ENCODE data around the gene APOL6. TPM values are rescaled to one million over a fixed set of nuclear protein-coding genes. Genes with fewer than 3 reads are reported as not detected.
A peak's percentile ranks its signal among the peaks of the same experiment; 100 is the strongest.
"Not testable (repeated sequence)": the region's sequence is repeated elsewhere in the genome, so short reads cannot be mapped to it uniquely, and the experiment has no call there.

Gene APOL6
- polyA plus RNA-seq, 1 donor from 2014 or later: 4.9 TPM

GRCh38 chr22:35688913-35689675, 40.8 kb downstream of the APOL6 start:
- Mint-ChIP-seq H3K27ac (peak overlapping the region in 1 of 3 donors; percentile 47), H3K9me3 (peaks cover 0 to 2% (median 0%) of the 10 kb centered on the region in 3 donors), H3K4me3 (no peak overlapping the region), H3K4me1 (peaks cover 5 to 9% (median 6%) of the 10 kb centered on the region in 3 donors), H3K36me3 (no peaks in the 10 kb centered on the region), H3K27me3 (peaks cover 4% of the 10 kb centered on the region)

DNA sequence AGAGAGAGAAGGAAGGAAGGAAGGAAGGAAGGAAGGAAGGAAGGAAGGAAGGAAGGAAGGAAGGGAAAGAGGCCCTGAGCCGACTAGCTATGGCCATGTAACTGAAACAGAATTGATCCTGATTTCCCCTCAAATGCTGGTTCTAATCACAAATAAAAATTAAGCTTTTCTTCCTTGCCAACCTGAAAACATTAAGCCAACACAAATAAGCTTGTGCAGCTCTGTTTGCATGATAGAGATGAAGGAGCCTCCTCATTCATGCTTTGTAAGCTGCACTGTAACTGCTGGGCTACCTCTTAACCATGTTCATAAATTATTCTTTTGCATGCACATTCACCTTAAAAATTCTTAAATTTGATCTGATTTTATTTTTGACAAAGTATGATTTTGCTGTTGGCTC, 41.8 kb downstream of the APOL6 start:
- no peak overlapping the region for H3K4me3 Mint-ChIP-seq
- H3K4me1 Mint-ChIP-seq: peaks cover 5 to 9% (median 6%) of the 10 kb centered on the region in 3 donors
- peaks cover 4% of the 10 kb centered on the region for H3K27me3 Mint-ChIP-seq
- peaks cover 0 to 2% (median 0%) of the 10 kb centered on the region in 3 donors for H3K9me3 Mint-ChIP-seq
- H3K36me3 Mint-ChIP-seq: no peaks in the 10 kb centered on the region
- no peak overlapping the region for H3K27ac Mint-ChIP-seq

GRCh38 chr22:35695202-35695601, 47.0 kb downstream of the APOL6 start:
- no peaks in the 10 kb centered on the region for H3K27me3 Mint-ChIP-seq
- no peak overlapping the region for H3K27ac Mint-ChIP-seq
- H3K36me3 Mint-ChIP-seq: no peaks in the 10 kb centered on the region
- no peak overlapping the region for H3K4me3 Mint-ChIP-seq
- no peaks in the 10 kb centered on the region for H3K4me1 Mint-ChIP-seq
- H3K9me3 Mint-ChIP-seq: peaks cover 0 to 3% (median 0%) of the 10 kb centered on the region in 3 donors

- H3K4me1 Mint-ChIP-seq: no peaks in the 10 kb centered on the region
Observed at GRCh38 chr22:35697142-35697541, 48.9 kb downstream of the APOL6 start.

GRCh38 chr22:35699852-35700251, 51.6 kb downstream of the APOL6 start:
- not testable (repeated sequence) for H3K27me3 Mint-ChIP-seq, H3K4me1 Mint-ChIP-seq, H3K9me3 Mint-ChIP-seq, H3K27ac Mint-ChIP-seq, H3K36me3 Mint-ChIP-seq
- peak overlapping the region in 1 of 4 donors; percentile 12 for H3K4me3 Mint-ChIP-seq

More at GRCh38 chr22:35697142-35697541, 48.9 kb downstream of the APOL6 start:
- Mint-ChIP-seq H3K27ac (no peak overlapping the region), H3K9me3 (peaks cover 0 to 3% (median 0%) of the 10 kb centered on the region in 3 donors), H3K4me3 (no peak overlapping the region), H3K36me3 (no peaks in the 10 kb centered on the region), H3K27me3 (no peaks in the 10 kb centered on the region)

DNA sequence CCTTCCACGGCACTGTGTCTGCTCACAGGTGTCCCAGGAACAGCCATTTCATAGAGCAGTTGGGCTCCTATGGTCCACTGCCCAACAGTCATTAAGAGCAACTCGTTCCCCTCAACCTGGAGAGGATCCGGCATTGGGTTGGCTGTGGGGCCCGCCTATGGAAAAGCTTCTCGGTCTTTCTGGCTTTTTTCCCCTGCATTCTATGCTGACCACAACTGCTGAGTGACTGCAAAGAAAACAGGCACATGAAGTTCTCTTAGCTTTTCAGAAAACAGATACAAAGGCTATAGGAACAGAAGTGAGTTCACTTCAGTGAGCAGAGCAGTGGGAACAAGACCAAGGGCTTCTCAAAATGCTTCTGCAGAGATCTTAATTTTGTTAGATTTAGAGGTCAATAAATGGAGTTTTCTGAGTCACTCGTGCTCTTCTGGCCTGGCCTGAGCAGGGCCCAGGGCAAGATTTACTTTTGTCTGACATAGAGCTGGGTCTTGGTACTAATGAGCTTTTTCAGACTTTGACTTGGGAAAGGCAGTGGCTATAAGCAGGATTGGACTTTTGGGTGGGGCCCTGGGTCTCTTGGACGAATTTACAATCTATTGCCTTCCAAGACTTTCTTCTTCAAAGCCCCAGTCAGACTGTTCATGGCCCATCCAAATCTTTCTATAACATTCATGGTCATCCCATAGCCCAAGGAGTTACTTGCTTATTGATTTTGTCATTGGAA, 55.8 kb downstream of the APOL6 start:
- Mint-ChIP-seq H3K27ac (no peak overlapping the region), H3K27me3 (no peaks in the 10 kb centered on the region)

GRCh38 chr22:35705141-35705540, 56.9 kb downstream of the APOL6 start:
- no peaks in the 10 kb centered on the region for H3K4me1 Mint-ChIP-seq
- no peaks in the 10 kb centered on the region for H3K36me3 Mint-ChIP-seq
- no peaks in the 10 kb centered on the region for H3K27me3 Mint-ChIP-seq
- H3K9me3 Mint-ChIP-seq: no peaks in the 10 kb centered on the region
- H3K27ac Mint-ChIP-seq: no peak overlapping the region
- no peak overlapping the region for H3K4me3 Mint-ChIP-seq

More for the DNA sequence above, 55.8 kb downstream of the APOL6 start:
- no peaks in the 10 kb centered on the region for H3K4me1 Mint-ChIP-seq
- H3K9me3 Mint-ChIP-seq: no peaks in the 10 kb centered on the region
- H3K4me3 Mint-ChIP-seq: no peak overlapping the region
- H3K36me3 Mint-ChIP-seq: no peaks in the 10 kb centered on the region

GRCh38 chr22:35708453-35708852, 60.2 kb downstream of the APOL6 start:
- Mint-ChIP-seq H3K4me1 (no peaks in the 10 kb centered on the region), H3K27me3 (peaks cover 5% of the 10 kb centered on the region), H3K9me3 (peaks cover 2 to 9% (median 2%) of the 10 kb centered on the region in 3 donors), H3K4me3 (no peak overlapping the region), H3K27ac (no peak overlapping the region), H3K36me3 (no peaks in the 10 kb centered on the region)

DNA sequence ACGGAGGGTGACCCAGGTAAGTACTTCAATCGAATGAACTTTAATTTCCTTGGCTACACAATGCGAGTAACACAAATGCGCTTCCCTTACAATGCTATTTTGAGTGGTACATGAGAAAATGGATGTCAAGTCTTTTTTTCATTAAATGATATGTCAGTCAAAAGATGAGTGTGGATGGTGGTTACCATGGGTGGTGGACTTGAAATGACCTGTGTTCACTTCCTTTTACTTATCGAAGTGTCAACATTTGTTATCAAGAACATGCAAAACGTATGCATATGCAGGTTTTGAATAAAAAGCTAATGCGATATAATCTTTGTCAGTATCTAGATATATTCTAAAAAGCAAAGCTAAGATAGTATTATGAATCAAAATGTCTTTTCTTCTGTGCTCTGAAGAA, 60.7 kb downstream of the APOL6 start:
- Mint-ChIP-seq H3K36me3 (no peaks in the 10 kb centered on the region), H3K9me3 (peaks cover 2 to 10% (median 2%) of the 10 kb centered on the region in 3 donors), H3K27me3 (peaks cover 10% of the 10 kb centered on the region), H3K4me1 (no peaks in the 10 kb centered on the region), H3K4me3 (no peak overlapping the region), H3K27ac (no peak overlapping the region)

DNA sequence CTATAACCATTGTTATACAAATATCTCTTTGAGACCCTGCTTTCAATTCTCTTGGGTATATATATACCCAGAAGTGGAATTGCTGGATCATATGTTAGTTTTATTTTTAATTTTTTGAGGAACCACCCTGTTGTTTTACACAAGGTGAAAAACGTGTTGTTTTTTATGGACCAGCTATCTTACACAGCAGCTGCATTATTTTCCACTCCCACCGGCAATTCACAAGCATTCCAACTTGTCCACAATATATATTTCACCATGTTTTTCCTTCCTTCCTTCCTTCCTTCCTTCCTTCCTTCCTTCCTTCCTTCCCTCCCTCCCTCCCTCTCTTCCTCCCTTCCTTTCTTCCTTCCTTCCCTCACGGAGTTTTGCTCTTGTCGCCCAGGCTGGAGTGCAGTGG, 63.1 kb downstream of the APOL6 start:
- Mint-ChIP-seq H3K9me3 (peaks cover 2 to 10% (median 3%) of the 10 kb centered on the region in 3 donors), H3K27me3 (peaks cover 17% of the 10 kb centered on the region), H3K4me3 (no peak overlapping the region), H3K4me1 (no peaks in the 10 kb centered on the region), H3K27ac (no peak overlapping the region), H3K36me3 (no peaks in the 10 kb centered on the region)

- Mint-ChIP-seq H3K9me3 (peaks cover 2 to 10% (median 3%) of the 10 kb centered on the region in 3 donors), H3K4me3 (no peak overlapping the region), H3K27me3 (peaks cover 20% of the 10 kb centered on the region), H3K4me1 (no peaks in the 10 kb centered on the region), H3K36me3 (no peaks in the 10 kb centered on the region), H3K27ac (no peak overlapping the region)
Observed at GRCh38 chr22:35712672-35713071, 64.4 kb downstream of the APOL6 start.

- Mint-ChIP-seq H3K27me3 (peaks cover 20% of the 10 kb centered on the region), H3K4me1 (no peaks in the 10 kb centered on the region), H3K27ac (no peak within 1 kb of the TSS)
Observed at GRCh38 chr22:35717572-35717971, 69.3 kb downstream of the APOL6 start, which contains the start of gene APOL5. Gene APOL5, plus strand, starts transcription at chr22:35717872. Its CDS starts 0 bp downstream, at chr22:35717872.

More at GRCh38 chr22:35717572-35717971, 69.3 kb downstream of the APOL6 start, which contains the start of gene APOL5:
- H3K36me3 Mint-ChIP-seq: no peaks in the 10 kb centered on the region
- peaks cover 2 to 10% (median 6%) of the 10 kb centered on the region in 3 donors for H3K9me3 Mint-ChIP-seq
- H3K4me3 Mint-ChIP-seq: no peak within 1 kb of the TSS
